Measurements from ENCODE around the gene CLASP2. TPM values are rescaled to one million over a fixed set of nuclear protein-coding genes. Genes with fewer than 3 reads are reported as not detected.

CLASP2 gene
- polyA plus RNA-seq, 1 donor (not counting 4 experiments of a cell fraction or from before 2014, with no cell fraction given) = 49.5 TPM

DNA sequence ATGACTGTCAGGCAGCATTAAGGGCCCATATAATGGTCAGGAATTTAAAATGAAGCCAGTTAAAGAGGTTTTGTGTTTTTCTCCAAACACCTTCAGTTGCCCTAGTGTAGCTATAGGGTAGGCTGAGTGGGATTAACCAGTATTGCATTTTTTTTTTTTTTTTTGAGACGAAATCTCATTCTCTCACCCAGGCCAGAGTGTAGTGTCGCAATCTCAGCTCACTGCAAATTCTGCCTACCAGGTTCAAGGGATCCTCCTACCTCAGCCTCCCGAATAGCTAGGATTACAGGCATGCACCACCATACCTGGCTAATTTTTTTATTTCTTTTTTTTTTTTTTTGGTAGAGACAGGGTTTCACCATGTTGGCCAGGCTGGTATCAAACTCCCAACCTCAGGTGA lies 7.0 kb downstream of the CLASP2 start:
- Histone ChIP-seq H3K9me1 (ENCODE audit: control insufficient read depth, extremely low read depth, insufficient read depth, low read length) (no peaks in the 10 kb centered on the region), H4K20me1 (ENCODE audit: control insufficient read depth, extremely low read depth, insufficient read depth, low read length) (peaks cover 2% of the 10 kb centered on the region), H3K27ac (ENCODE audit: control insufficient read depth, insufficient read depth, low read length) (no peak overlapping the region), H3K9ac (ENCODE audit: control insufficient read depth, extremely low read depth, insufficient read depth, low read length) (no peak overlapping the region), H3K9me3 (ENCODE audit: control insufficient read depth, low read depth, low read length) (no peaks in the 10 kb centered on the region), H3K4me3 (ENCODE audit: control insufficient read depth in 2 of 3, extremely low read depth in 1 of 3, insufficient read depth in 2 of 3, low read depth in 1 of 3, low read length in 3 of 3) (no peak overlapping the region), H3K4me1 (ENCODE audit: control insufficient read depth, extremely low read depth, insufficient read depth, low read length) (peaks cover 3% of the 10 kb centered on the region), H3K4me2 (ENCODE audit: control insufficient read depth, extremely low read depth, insufficient read depth, low read depth, low read length) (no peak overlapping the region), H3K79me2 (ENCODE audit: control insufficient read depth, insufficient read depth, low read length) (peaks cover 97% of the 10 kb centered on the region), H3K36me3 (ENCODE audit: control insufficient read depth in 2 of 2, extremely low read depth in 1 of 2, insufficient read depth in 2 of 2, low read length in 2 of 2) (no peaks in the 10 kb centered on the region), H2AFZ (ENCODE audit: control insufficient read depth, low read length) (no peak overlapping the region), H3K27me3 (ENCODE audit: control insufficient read depth, extremely low read depth, insufficient read depth, low read length) (no peaks in the 10 kb centered on the region)
- dilution Hi-C loops (cut with MboI; ENCODE audit: extremely low pct_ligation_motif_present, low sequenced_read_pairs) = no loop called here
- DNase-seq (ENCODE audit: low read depth, low spot score) (no peak), FAIRE-seq (no peak)
- TF ChIP-seq, protein P1, sequence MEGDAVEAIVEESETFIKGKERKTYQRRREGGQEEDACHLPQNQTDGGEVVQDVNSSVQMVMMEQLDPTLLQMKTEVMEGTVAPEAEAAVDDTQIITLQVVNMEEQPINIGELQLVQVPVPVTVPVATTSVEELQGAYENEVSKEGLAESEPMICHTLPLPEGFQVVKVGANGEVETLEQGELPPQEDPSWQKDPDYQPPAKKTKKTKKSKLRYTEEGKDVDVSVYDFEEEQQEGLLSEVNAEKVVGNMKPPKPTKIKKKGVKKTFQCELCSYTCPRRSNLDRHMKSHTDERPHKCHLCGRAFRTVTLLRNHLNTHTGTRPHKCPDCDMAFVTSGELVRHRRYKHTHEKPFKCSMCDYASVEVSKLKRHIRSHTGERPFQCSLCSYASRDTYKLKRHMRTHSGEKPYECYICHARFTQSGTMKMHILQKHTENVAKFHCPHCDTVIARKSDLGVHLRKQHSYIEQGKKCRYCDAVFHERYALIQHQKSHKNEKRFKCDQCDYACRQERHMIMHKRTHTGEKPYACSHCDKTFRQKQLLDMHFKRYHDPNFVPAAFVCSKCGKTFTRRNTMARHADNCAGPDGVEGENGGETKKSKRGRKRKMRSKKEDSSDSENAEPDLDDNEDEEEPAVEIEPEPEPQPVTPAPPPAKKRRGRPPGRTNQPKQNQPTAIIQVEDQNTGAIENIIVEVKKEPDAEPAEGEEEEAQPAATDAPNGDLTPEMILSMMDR (optimal IDR thresholded peaks at IDR 0.05 in 1 of 3, IDR thresholded peaks at IDR 0.05 in 1 of 3, conservative IDR thresholded peaks at IDR 0.05 in 1 of 3; ENCODE audit: extremely low read depth in 1 of 3, insufficient read depth in 2 of 3, low read length in 3 of 3) = no peak
- no peak for TF ChIP-seq EZH2 (IDR thresholded peaks at IDR 0.05; ENCODE audit: low read length)

DNA sequence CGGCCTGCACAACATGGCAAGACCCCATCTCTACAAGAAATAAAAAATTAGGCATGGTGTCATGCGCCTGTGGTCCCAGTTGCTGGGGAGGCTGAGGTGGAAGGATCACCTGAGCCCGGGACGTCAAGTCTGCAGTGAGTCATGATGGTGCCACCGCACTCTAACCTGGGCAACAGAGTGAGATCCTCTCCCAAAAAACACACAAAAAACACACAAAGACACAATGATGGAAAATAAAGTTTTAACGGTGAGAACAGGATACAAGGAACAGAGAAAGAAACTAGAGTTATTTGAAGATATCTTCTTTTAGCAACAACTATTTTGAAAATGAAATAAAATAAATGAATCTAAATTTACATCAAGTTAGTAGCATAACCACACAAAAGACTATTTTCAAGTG lies 12.0 kb downstream of the CLASP2 start:
- Histone ChIP-seq H3K4me3 (ENCODE audit: control insufficient read depth in 2 of 3, extremely low read depth in 1 of 3, insufficient read depth in 2 of 3, low read depth in 1 of 3, low read length in 3 of 3) (no peak overlapping the region), H2AFZ (ENCODE audit: control insufficient read depth, low read length) (no peak overlapping the region), H3K4me1 (ENCODE audit: control insufficient read depth, extremely low read depth, insufficient read depth, low read length) (peaks cover 8% of the 10 kb centered on the region), H3K9ac (ENCODE audit: control insufficient read depth, extremely low read depth, insufficient read depth, low read length) (no peak overlapping the region), H3K9me1 (ENCODE audit: control insufficient read depth, extremely low read depth, insufficient read depth, low read length) (no peaks in the 10 kb centered on the region), H3K4me2 (ENCODE audit: control insufficient read depth, extremely low read depth, insufficient read depth, low read depth, low read length) (no peak overlapping the region), H3K79me2 (ENCODE audit: control insufficient read depth, insufficient read depth, low read length) (peaks cover 95% of the 10 kb centered on the region), H3K36me3 (ENCODE audit: control insufficient read depth in 2 of 2, extremely low read depth in 1 of 2, insufficient read depth in 2 of 2, low read length in 2 of 2) (no peaks in the 10 kb centered on the region), H4K20me1 (ENCODE audit: control insufficient read depth, extremely low read depth, insufficient read depth, low read length) (no peaks in the 10 kb centered on the region), H3K9me3 (ENCODE audit: control insufficient read depth, low read depth, low read length) (peaks cover 2% of the 10 kb centered on the region), H3K27me3 (ENCODE audit: control insufficient read depth, extremely low read depth, insufficient read depth, low read length) (no peaks in the 10 kb centered on the region), H3K27ac (ENCODE audit: control insufficient read depth, insufficient read depth, low read length) (no peak overlapping the region)
- FAIRE-seq (no peak), DNase-seq (ENCODE audit: low read depth, low spot score) (no peak)
- TF ChIP-seq, protein P1 (optimal IDR thresholded peaks at IDR 0.05 in 1 of 3, IDR thresholded peaks at IDR 0.05 in 1 of 3, conservative IDR thresholded peaks at IDR 0.05 in 1 of 3; ENCODE audit: extremely low read depth in 1 of 3, insufficient read depth in 2 of 3, low read length in 3 of 3) = no peak
- TF ChIP-seq EZH2 (IDR thresholded peaks at IDR 0.05; ENCODE audit: low read length) = no peak
- dilution Hi-C loops (cut with MboI; ENCODE audit: extremely low pct_ligation_motif_present, low sequenced_read_pairs) = no loop called here

Data from keratinocyte (primary cell).